H9 (cell line): Measurements from ENCODE around the gene ERVH48-1. TPM values are rescaled to one million over a fixed set of nuclear protein-coding genes. Genes with fewer than 3 reads are reported as not detected.
"Not testable (repeated sequence)": the region's sequence is repeated elsewhere in the genome, so short reads cannot be mapped to it uniquely, and the experiment has no call there.

ENCODE experiments used
- DNase-seq: peaks from one replicate; pipeline ENCODE4 v3.0.0-alpha.2; 2017
- H2AFZ ChIP-seq: one replicate; pipeline ENCODE4 v1.6.1; 2013; ENCODE audit warnings: mild to moderate bottlenecking, low read length, control low read depth, moderate library complexity
- H2AK5ac ChIP-seq: 2 replicates; pipeline ENCODE4 v1.6.1; 2013; ENCODE audit warnings: low read length, control low read depth, mixed read lengths; ENCODE audit not compliant: insufficient read length
- H2BK120ac ChIP-seq: one replicate; pipeline ENCODE4 v1.6.1; 2013; ENCODE audit warnings: low read depth, mild to moderate bottlenecking, low read length, control low read depth, inconsistent platforms; ENCODE audit not compliant: poor library complexity, severe bottlenecking
- H2BK12ac ChIP-seq: 2 replicates; pipeline ENCODE4 v1.6.1; 2013; ENCODE audit warnings: low read length, control low read depth, mixed read lengths, low read depth; ENCODE audit not compliant: insufficient read length
- H2BK15ac ChIP-seq: 2 replicates; pipeline ENCODE4 v1.6.1; 2013; ENCODE audit warnings: low read depth, low read length, control low read depth
- H2BK20ac ChIP-seq: one replicate; pipeline ENCODE4 v1.6.1; 2013; ENCODE audit warnings: low read depth, mild to moderate bottlenecking, low read length, control low read depth, inconsistent platforms; ENCODE audit not compliant: poor library complexity, severe bottlenecking
- H2BK5ac ChIP-seq: 2 replicates; pipeline ENCODE4 v1.6.1; 2013; ENCODE audit warnings: low read length, control low read depth, mixed read lengths; ENCODE audit not compliant: insufficient read length
- H3K14ac ChIP-seq: 2 replicates; pipeline ENCODE4 v1.6.1; 2013; ENCODE audit warnings: low read length, control low read depth; ENCODE audit not compliant: insufficient read depth
- H3K18ac ChIP-seq: 2 replicates; pipeline ENCODE4 v1.6.1; 2013; ENCODE audit warnings: low read depth, mild to moderate bottlenecking, mixed read lengths, low read length, control low read depth; ENCODE audit not compliant: insufficient read length
- H3K23ac ChIP-seq: 2 replicates; pipeline ENCODE4 v1.6.1; 2013; ENCODE audit warnings: low read length, control low read depth, mixed read lengths, low read depth; ENCODE audit not compliant: insufficient read length
- H3K23me2 ChIP-seq: 2 replicates; pipeline ENCODE4 v1.6.1; 2013; ENCODE audit warnings: low read depth, mild to moderate bottlenecking, mixed read lengths, low read length, control low read depth; ENCODE audit not compliant: insufficient read length, poor library complexity, severe bottlenecking
- H3K27ac ChIP-seq: 2 replicates; pipeline ENCODE4 v1.5.1; 2013; ENCODE audit warnings: low read length, control low read depth, mixed read lengths, low read depth; ENCODE audit not compliant: insufficient read length
- H3K27me3 ChIP-seq: 2 replicates; pipeline ENCODE4 v1.6.1; 2013; ENCODE audit warnings: low read length, control low read depth, inconsistent platforms; ENCODE audit not compliant: insufficient read depth
- H3K4ac ChIP-seq: 2 replicates; pipeline ENCODE4 v1.6.1; 2013; ENCODE audit warnings: low read depth, mild to moderate bottlenecking, control low read depth, inconsistent platforms, low read length, moderate library complexity
- H3K4me1 ChIP-seq: 2 replicates; pipeline ENCODE4 v1.6.1; 2013; ENCODE audit warnings: low read length, control low read depth, inconsistent platforms; ENCODE audit not compliant: insufficient read depth
- H3K4me2 ChIP-seq: 2 replicates; pipeline ENCODE4 v1.6.1; 2013; ENCODE audit warnings: low read length, control low read depth, mixed read lengths; ENCODE audit not compliant: insufficient read length, insufficient read depth
- H3K56ac ChIP-seq: 2 replicates; pipeline ENCODE4 v1.6.1; 2013; ENCODE audit warnings: low read depth, mild to moderate bottlenecking, mixed read lengths, low read length, control low read depth; ENCODE audit not compliant: insufficient read length
- H3K79me1 ChIP-seq: 2 replicates; pipeline ENCODE4 v1.6.1; 2013; ENCODE audit warnings: low read depth, mild to moderate bottlenecking, moderate library complexity, low read length, control low read depth, inconsistent platforms; ENCODE audit not compliant: insufficient read depth, poor library complexity, severe bottlenecking
- H3K79me2 ChIP-seq: 2 replicates; pipeline ENCODE4 v1.6.1; 2013; ENCODE audit warnings: low read length, control low read depth, inconsistent platforms; ENCODE audit not compliant: insufficient read depth
- H3K9ac ChIP-seq: 2 replicates; pipeline ENCODE4 v1.6.1; 2013; ENCODE audit warnings: low read length, control low read depth, mixed read lengths; ENCODE audit not compliant: insufficient read length; ENCODE audit errors: extremely low read depth
- H3K9me3 ChIP-seq: one replicate; pipeline ENCODE4 v1.6.1; 2013; ENCODE audit warnings: low read depth, low read length, inconsistent platforms; ENCODE audit not compliant: control insufficient read depth
- H3T11ph ChIP-seq: one replicate; pipeline ENCODE4 v1.6.1; 2013; ENCODE audit warnings: mild to moderate bottlenecking, low read length, control low read depth, inconsistent platforms
- H4K20me1 ChIP-seq: one replicate; pipeline ENCODE4 v1.6.1; 2013; ENCODE audit not compliant: control insufficient read depth, insufficient read length, insufficient read depth
- H4K5ac ChIP-seq: 2 replicates; pipeline ENCODE4 v1.6.1; 2013; ENCODE audit warnings: low read depth, mild to moderate bottlenecking, mixed read lengths, low read length, control low read depth; ENCODE audit not compliant: insufficient read length
- H4K8ac ChIP-seq: replicated peaks from 2 replicates; pipeline ENCODE4 v1.6.1; 2013; ENCODE audit warnings: low read length, control low read depth, mixed read lengths, low read depth; ENCODE audit not compliant: insufficient read length
- H4K91ac ChIP-seq: 2 replicates; pipeline ENCODE4 v1.6.1; 2013; ENCODE audit warnings: low read depth, mild to moderate bottlenecking, moderate library complexity, mixed read lengths, low read length, control low read depth; ENCODE audit not compliant: insufficient read length
- H3K27ac Mint-ChIP-seq, 3 experiments: 2 replicates in 2 of 3; 3 replicates in 1 of 3; pipeline ENCODE4 v1.8.0; 2020 to 2021; ENCODE audit warnings: mixed read lengths in 3 of 3, mild to moderate bottlenecking in 1 of 3, moderate library complexity in 1 of 3
- H3K27me3 Mint-ChIP-seq: 2 replicates; pipeline ENCODE4 v1.8.0; 2021; ENCODE audit warnings: low read depth, mild to moderate bottlenecking, moderate library complexity, mixed read lengths
- H3K36me3 Mint-ChIP-seq, 3 experiments: 2 replicates in 2 of 3; 3 replicates in 1 of 3; pipeline ENCODE4 v1.8.0; 2020 to 2021; ENCODE audit warnings: low read depth in 3 of 3, mixed read lengths in 3 of 3; ENCODE audit not compliant: insufficient read depth in 1 of 3
- H3K4me1 Mint-ChIP-seq, 2 experiments: 2 replicates each; pipeline ENCODE4 v1.8.0; 2020; ENCODE audit warnings: mixed read lengths in 2 of 2
- H3K4me3 Mint-ChIP-seq, 2 experiments: 2 replicates in 1 of 2; 3 replicates in 1 of 2; pipeline ENCODE4 v1.8.0; 2020 to 2021; ENCODE audit warnings: mild to moderate bottlenecking in 2 of 2, mixed read lengths in 2 of 2, moderate library complexity in 1 of 2
- H3K9me3 Mint-ChIP-seq, 2 experiments: 2 replicates in 1 of 2; 3 replicates in 1 of 2; pipeline ENCODE4 v1.8.0; 2020; ENCODE audit warnings: mild to moderate bottlenecking in 2 of 2, mixed read lengths in 2 of 2, moderate library complexity in 1 of 2
- WGBS: extraction: QIAGEN DNeasy Blood & Tissue Kit; methylation state at CpG from one replicate; pipeline ENCODE4 v1.1.7; 2013; ENCODE audit warnings: missing lambda C conversion rate, low lambda C conversion rate, mixed read lengths; ENCODE audit not compliant: insufficient read length; ENCODE audit errors: extremely low coverage; 5-methylcytosine and 5-hydroxymethylcytosine counted together
- total RNA-seq: library from RNA; stranded (reverse); gene quantifications from 2 replicates; pipeline ENCODE4 v1.2.1, GENCODE V29; 2021
- TF ChIP-seq, protein P1 (sequence below): fragments of 200-600 bp; sonication (generic); conservative IDR thresholded peaks from 3 replicates; pipeline ENCODE4 v1.8.0; 2021; ENCODE audit warnings: antibody characterized with exemption, mild to moderate bottlenecking

ERVH48-1 gene
- total RNA-seq, 1 experiment from 2014 or later: 234 TPM

DNA sequence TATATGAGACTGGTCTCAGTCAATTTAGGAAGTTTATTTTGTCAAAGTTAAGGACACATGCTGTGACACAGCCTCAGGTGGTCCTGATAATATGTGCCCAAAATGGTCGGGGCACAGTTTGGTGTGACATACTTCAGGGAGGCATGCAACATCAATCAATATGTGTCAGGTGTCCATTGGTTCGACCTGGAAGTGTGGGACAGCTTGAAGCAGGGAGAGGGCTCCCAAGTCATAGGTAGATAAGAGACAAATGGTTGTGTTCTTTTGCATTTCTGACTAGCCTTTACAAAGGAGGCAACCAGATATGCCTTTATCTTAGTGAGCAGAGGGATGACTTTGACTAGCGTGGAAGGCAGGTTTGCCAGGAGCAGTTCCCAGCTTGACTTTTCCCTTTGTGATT is 4.5 kb upstream of the ERVH48-1 start:
- no peak overlapping the region for H2AK5ac ChIP-seq
- no peak overlapping the region for H2AFZ ChIP-seq
- H3T11ph ChIP-seq: no peak overlapping the region
- H4K91ac ChIP-seq: no peak overlapping the region
- no peak overlapping the region for H2BK120ac ChIP-seq
- H3K79me2 ChIP-seq: no peaks in the 10 kb centered on the region; the same call in 1 of the 2 replicates
- no peak overlapping the region for H3K9ac ChIP-seq
- H3K23ac ChIP-seq: no peak overlapping the region
- H3K56ac ChIP-seq: no peak overlapping the region
- no peaks in the 10 kb centered on the region for H3K27me3 ChIP-seq
- no peak overlapping the region for H4K8ac ChIP-seq
- H4K5ac ChIP-seq: no peak overlapping the region
- Mint-ChIP-seq H3K27me3 (peaks cover 1% of the 10 kb centered on the region; the same call in 1 of the 2 replicates), H3K9me3 (no peaks in the 10 kb centered on the region), H3K4me3 (no peak overlapping the region; a peak in 1 of 5 replicates), H3K4me1 (peaks cover 44 to 50% of the 10 kb centered on the region in 2 experiments), H3K27ac (peak overlapping the region; percentile 10 to 75 (median 29); a peak in 3 of 7 replicates), H3K36me3 (peaks cover 5 to 7% (median 7%) of the 10 kb centered on the region in 3 experiments; a peak in 3 of 7 replicates)
- H3K79me1 ChIP-seq: no peaks in the 10 kb centered on the region
- H3K4ac ChIP-seq: no peak overlapping the region
- no peak overlapping the region for H3K14ac ChIP-seq
- H2BK15ac ChIP-seq: no peak overlapping the region
- H3K9me3 ChIP-seq: no peaks in the 10 kb centered on the region
- H2BK12ac ChIP-seq: no peak overlapping the region
- H3K4me2 ChIP-seq: no peak overlapping the region
- H3K18ac ChIP-seq: no peak overlapping the region
- DNase-seq: no peak
- H3K23me2 ChIP-seq: no peaks in the 10 kb centered on the region
- H3K27ac ChIP-seq: no peak overlapping the region
- H2BK5ac ChIP-seq: no peak overlapping the region
- H2BK20ac ChIP-seq: no peak overlapping the region
- no peaks in the 10 kb centered on the region for H4K20me1 ChIP-seq
- WGBS: no CpG with 5 or more reads among the region's 3 CpGs
- H3K4me1 ChIP-seq: peaks cover 2% of the 10 kb centered on the region; the same call in 1 of the 2 replicates
- TF ChIP-seq, protein P1, sequence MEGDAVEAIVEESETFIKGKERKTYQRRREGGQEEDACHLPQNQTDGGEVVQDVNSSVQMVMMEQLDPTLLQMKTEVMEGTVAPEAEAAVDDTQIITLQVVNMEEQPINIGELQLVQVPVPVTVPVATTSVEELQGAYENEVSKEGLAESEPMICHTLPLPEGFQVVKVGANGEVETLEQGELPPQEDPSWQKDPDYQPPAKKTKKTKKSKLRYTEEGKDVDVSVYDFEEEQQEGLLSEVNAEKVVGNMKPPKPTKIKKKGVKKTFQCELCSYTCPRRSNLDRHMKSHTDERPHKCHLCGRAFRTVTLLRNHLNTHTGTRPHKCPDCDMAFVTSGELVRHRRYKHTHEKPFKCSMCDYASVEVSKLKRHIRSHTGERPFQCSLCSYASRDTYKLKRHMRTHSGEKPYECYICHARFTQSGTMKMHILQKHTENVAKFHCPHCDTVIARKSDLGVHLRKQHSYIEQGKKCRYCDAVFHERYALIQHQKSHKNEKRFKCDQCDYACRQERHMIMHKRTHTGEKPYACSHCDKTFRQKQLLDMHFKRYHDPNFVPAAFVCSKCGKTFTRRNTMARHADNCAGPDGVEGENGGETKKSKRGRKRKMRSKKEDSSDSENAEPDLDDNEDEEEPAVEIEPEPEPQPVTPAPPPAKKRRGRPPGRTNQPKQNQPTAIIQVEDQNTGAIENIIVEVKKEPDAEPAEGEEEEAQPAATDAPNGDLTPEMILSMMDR: no peak

DNA sequence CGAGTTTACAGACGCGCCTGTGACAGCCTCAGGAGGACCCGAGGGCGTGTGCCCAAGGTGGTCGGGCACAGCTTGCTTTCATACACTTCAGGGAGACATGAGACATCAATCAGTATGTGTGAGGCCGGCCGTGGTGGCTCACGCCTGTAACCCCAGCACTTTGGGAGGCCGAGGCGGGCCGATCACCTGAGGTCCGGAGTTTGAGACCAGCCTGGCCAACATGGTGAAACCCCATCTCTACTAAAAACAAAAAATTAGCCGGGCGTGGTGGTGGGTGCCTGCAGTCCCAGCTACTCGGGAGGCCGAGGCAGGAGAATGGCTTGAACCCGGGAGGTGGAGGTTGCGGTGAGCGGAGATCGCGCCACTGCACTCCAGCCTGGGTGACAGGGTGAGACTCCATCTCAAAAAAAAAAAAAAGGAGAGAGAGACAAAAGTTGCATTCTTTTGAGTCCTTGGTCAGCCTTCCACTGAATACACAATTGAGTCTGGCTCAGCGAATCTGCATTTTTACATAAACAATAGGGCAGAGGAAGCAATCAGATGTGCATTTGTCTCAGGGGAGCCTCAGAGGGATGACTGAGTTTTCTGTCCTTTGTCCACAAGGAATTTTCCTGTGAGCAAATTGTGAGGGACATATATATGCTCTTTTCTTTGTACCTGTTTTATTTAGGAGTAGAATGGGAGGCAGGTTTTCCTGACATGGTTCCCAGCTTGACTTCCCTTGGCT is 2.2 kb upstream of the ERVH48-1 start:
- DNase-seq: peak; percentile 58
- 0 out of 2 replicates have a peak overlapping the region, but pooled peaks have one; percentile 1 for H3K14ac ChIP-seq
- not testable (repeated sequence) for H3K27me3 Mint-ChIP-seq

More for the DNA sequence above, 2.2 kb upstream of the ERVH48-1 start:
- not testable (repeated sequence) for H2BK12ac ChIP-seq, H3K4me2 ChIP-seq, H3K79me1 ChIP-seq, H2AK5ac ChIP-seq, H2BK20ac ChIP-seq, H3K9me3 Mint-ChIP-seq, H4K20me1 ChIP-seq, H3K9me3 ChIP-seq, H3K4me1 ChIP-seq, H4K91ac ChIP-seq, H4K8ac ChIP-seq, H2BK15ac ChIP-seq, H3K4ac ChIP-seq, H3T11ph ChIP-seq, H2BK120ac ChIP-seq, H3K56ac ChIP-seq, H3K27me3 ChIP-seq, H2AFZ ChIP-seq, H3K9ac ChIP-seq, H3K79me2 ChIP-seq, H3K36me3 Mint-ChIP-seq, H3K23ac ChIP-seq, H2BK5ac ChIP-seq, H4K5ac ChIP-seq
- Mint-ChIP-seq H3K4me3 (peak overlapping the region; percentile 40 to 44; a peak in 3 of 5 replicates), H3K4me1 (peaks cover 40 to 48% of the 10 kb centered on the region in 2 experiments), H3K27ac (peak overlapping the region; percentile 86 to 98 (median 96))
- Histone ChIP-seq H3K23me2 (peaks cover 11% of the 10 kb centered on the region), H3K27ac (peak overlapping the region; percentile 88), H3K18ac (peak overlapping the region; percentile 41)
- no CpG with 5 or more reads among the region's 23 CpGs for WGBS
